ENCODE data around the gene ASTN2. TPM values are rescaled to one million over a fixed set of nuclear protein-coding genes. Genes with fewer than 3 reads are reported as not detected.

Gene ASTN2
- total RNA-seq, 2 donors from 2014 or later: 3.7 to 4.8 TPM

DNA sequence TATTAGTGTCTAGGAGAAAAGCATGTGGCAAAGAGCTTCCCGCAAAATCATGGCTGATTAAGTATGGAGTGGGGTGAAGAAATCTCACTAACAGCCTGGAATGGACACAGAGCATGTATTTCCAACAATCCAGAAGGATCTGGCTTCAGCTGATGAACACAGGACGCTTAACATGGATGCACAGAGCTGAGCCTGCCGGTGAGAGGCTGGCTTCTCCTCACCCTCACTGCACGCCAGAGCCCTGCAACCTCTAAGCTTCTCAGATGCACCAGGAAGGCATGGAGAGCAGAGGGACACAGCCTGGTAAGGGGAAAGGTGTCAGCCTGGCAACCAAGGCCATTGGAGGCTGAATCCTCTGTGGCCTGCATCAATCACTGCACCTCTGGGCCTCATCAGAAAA is 429.3 kb downstream of the ASTN2 start:
- H3K4me1 Mint-ChIP-seq: no peaks in the 10 kb centered on the region
- H3K9me3 ChIP-seq (ENCODE audit: control insufficient read depth, low read length, poor library complexity, severe bottlenecking): no peaks in the 10 kb centered on the region
- ATAC-seq (no peak), DNase-seq (no peak)
- no peak overlapping the region for H3K4me3 Mint-ChIP-seq
- no peaks in the 10 kb centered on the region for H3K36me3 Mint-ChIP-seq (ENCODE audit: low read depth)
- no peaks in the 10 kb centered on the region for H3K27me3 Mint-ChIP-seq
- no peak overlapping the region for H3K27ac Mint-ChIP-seq

GRCh38 chr9:116984111-116984510 is 430.7 kb downstream of the ASTN2 start:
- DNase-seq (no peak), ATAC-seq (no peak)
- Mint-ChIP-seq H3K27ac (no peak overlapping the region), H3K27me3 (no peaks in the 10 kb centered on the region), H3K36me3 (ENCODE audit: low read depth) (no peaks in the 10 kb centered on the region), H3K4me3 (no peak overlapping the region), H3K4me1 (no peaks in the 10 kb centered on the region)
- no peaks in the 10 kb centered on the region for H3K9me3 ChIP-seq (ENCODE audit: control insufficient read depth, low read length, poor library complexity, severe bottlenecking)

- Mint-ChIP-seq H3K36me3 (ENCODE audit: low read depth) (no peaks in the 10 kb centered on the region), H3K4me1 (no peaks in the 10 kb centered on the region), H3K4me3 (no peak overlapping the region), H3K27me3 (no peaks in the 10 kb centered on the region), H3K27ac (no peak overlapping the region)
- no peaks in the 10 kb centered on the region for H3K9me3 ChIP-seq (ENCODE audit: control insufficient read depth, low read length, poor library complexity, severe bottlenecking)
- ATAC-seq (no peak), DNase-seq (no peak)
Measured at GRCh38 chr9:116980582-116981120, 434.2 kb downstream of the ASTN2 start.

- no peak overlapping the region for H3K27ac Mint-ChIP-seq
- ATAC-seq: no peak
Measured at GRCh38 chr9:116979456-116979855, 435.4 kb downstream of the ASTN2 start.

DNA sequence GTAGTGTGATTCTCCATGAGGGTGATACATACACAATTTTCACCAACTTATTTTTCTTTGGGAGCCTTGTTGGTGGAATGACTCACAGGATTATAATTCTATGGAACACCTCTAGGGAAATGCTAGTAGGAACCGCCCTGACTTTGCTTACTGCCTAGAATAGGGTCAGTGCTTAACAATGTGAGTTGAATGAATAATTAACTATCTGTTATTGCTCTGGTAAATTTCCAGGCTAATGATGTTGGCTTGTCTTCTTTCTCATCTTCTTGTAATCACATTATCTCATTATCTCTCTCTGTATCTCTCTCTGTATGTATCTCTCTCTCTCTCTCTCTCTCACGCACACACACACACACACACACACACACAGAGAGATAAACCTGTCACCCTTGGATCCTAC is 436.7 kb downstream of the ASTN2 start:
- ATAC-seq (no peak), DNase-seq (no peak)
- Mint-ChIP-seq H3K27me3 (no peaks in the 10 kb centered on the region), H3K4me1 (no peaks in the 10 kb centered on the region), H3K27ac (no peak overlapping the region), H3K4me3 (no peak overlapping the region), H3K36me3 (ENCODE audit: low read depth) (no peaks in the 10 kb centered on the region)
- H3K9me3 ChIP-seq (ENCODE audit: control insufficient read depth, low read length, poor library complexity, severe bottlenecking): no peaks in the 10 kb centered on the region

More at GRCh38 chr9:116979456-116979855, 435.4 kb downstream of the ASTN2 start:
- Mint-ChIP-seq H3K4me1 (no peaks in the 10 kb centered on the region), H3K4me3 (no peak overlapping the region), H3K36me3 (ENCODE audit: low read depth) (no peaks in the 10 kb centered on the region), H3K27me3 (no peaks in the 10 kb centered on the region)
- no peak for DNase-seq
- H3K9me3 ChIP-seq (ENCODE audit: control insufficient read depth, low read length, poor library complexity, severe bottlenecking): no peaks in the 10 kb centered on the region

DNA sequence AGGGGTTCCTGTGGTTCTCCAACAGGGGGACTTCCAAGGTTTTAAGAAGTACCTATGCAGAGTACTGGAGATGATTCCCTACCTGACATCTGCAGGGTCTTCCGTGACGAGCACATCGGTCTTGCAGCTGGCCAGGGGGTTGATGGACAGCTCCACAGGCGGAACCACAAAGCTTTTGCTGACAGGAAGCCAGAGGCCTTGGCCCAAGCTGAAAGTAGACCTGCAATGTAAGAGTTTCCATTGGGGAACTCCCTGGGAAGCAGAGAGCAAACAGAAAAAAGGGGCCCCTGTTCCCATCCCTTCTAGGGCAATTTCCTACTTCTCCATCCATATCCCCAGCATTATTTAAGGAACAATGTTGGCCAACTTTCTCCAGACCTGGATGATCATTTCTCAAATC is 439.7 kb downstream of the ASTN2 start:
- DNase-seq: no peak

GRCh38 chr9:116966199-116966598 is 448.7 kb downstream of the ASTN2 start:
- no peak for ATAC-seq
- no peaks in the 10 kb centered on the region for H3K36me3 Mint-ChIP-seq (ENCODE audit: low read depth)
- no peak overlapping the region for H3K27ac Mint-ChIP-seq

More for the DNA sequence above, 439.7 kb downstream of the ASTN2 start:
- Mint-ChIP-seq H3K27ac (no peak overlapping the region), H3K36me3 (ENCODE audit: low read depth) (no peaks in the 10 kb centered on the region), H3K4me1 (no peaks in the 10 kb centered on the region), H3K27me3 (no peaks in the 10 kb centered on the region), H3K4me3 (no peak overlapping the region)
- no peaks in the 10 kb centered on the region for H3K9me3 ChIP-seq (ENCODE audit: control insufficient read depth, low read length, poor library complexity, severe bottlenecking)
- no peak for ATAC-seq

GRCh38 chr9:116964258-116964657 is 450.6 kb downstream of the ASTN2 start:
- no peak overlapping the region for H3K27ac Mint-ChIP-seq
- ATAC-seq: no peak
- no peaks in the 10 kb centered on the region for H3K27me3 Mint-ChIP-seq

More at GRCh38 chr9:116966199-116966598, 448.7 kb downstream of the ASTN2 start:
- Mint-ChIP-seq H3K4me3 (no peak overlapping the region), H3K27me3 (no peaks in the 10 kb centered on the region), H3K4me1 (no peaks in the 10 kb centered on the region)
- DNase-seq: no peak
- no peaks in the 10 kb centered on the region for H3K9me3 ChIP-seq (ENCODE audit: control insufficient read depth, low read length, poor library complexity, severe bottlenecking)

GRCh38 chr9:116959809-116960208 is 455.0 kb downstream of the ASTN2 start:
- no peak for ATAC-seq
- no peaks in the 10 kb centered on the region for H3K4me1 Mint-ChIP-seq
- H3K36me3 Mint-ChIP-seq (ENCODE audit: low read depth): no peaks in the 10 kb centered on the region
- H3K4me3 Mint-ChIP-seq: no peak overlapping the region
- H3K9me3 ChIP-seq (ENCODE audit: control insufficient read depth, low read length, poor library complexity, severe bottlenecking): no peaks in the 10 kb centered on the region
- no peak overlapping the region for H3K27ac Mint-ChIP-seq
- no peaks in the 10 kb centered on the region for H3K27me3 Mint-ChIP-seq
- no peak for DNase-seq

More at GRCh38 chr9:116964258-116964657, 450.6 kb downstream of the ASTN2 start:
- H3K4me1 Mint-ChIP-seq: no peaks in the 10 kb centered on the region
- no peak for DNase-seq
- H3K4me3 Mint-ChIP-seq: no peak overlapping the region
- H3K9me3 ChIP-seq (ENCODE audit: control insufficient read depth, low read length, poor library complexity, severe bottlenecking): no peaks in the 10 kb centered on the region
- no peaks in the 10 kb centered on the region for H3K36me3 Mint-ChIP-seq (ENCODE audit: low read depth)

- no peak for DNase-seq
- Mint-ChIP-seq H3K36me3 (ENCODE audit: low read depth) (no peaks in the 10 kb centered on the region), H3K4me1 (no peaks in the 10 kb centered on the region), H3K27ac (no peak overlapping the region), H3K27me3 (no peaks in the 10 kb centered on the region), H3K4me3 (no peak overlapping the region)
- no peaks in the 10 kb centered on the region for H3K9me3 ChIP-seq (ENCODE audit: control insufficient read depth, low read length, poor library complexity, severe bottlenecking)
- no peak for ATAC-seq
Measured at GRCh38 chr9:116958881-116959280, 456.0 kb downstream of the ASTN2 start.

GRCh38 chr9:116954731-116955130 is 460.1 kb downstream of the ASTN2 start:
- H3K9me3 ChIP-seq (ENCODE audit: control insufficient read depth, low read length, poor library complexity, severe bottlenecking): no peaks in the 10 kb centered on the region
- H3K36me3 Mint-ChIP-seq (ENCODE audit: low read depth): no peaks in the 10 kb centered on the region
- H3K4me1 Mint-ChIP-seq: no peaks in the 10 kb centered on the region
- no peaks in the 10 kb centered on the region for H3K27me3 Mint-ChIP-seq
- no peak overlapping the region for H3K27ac Mint-ChIP-seq
- DNase-seq (no peak), ATAC-seq (no peak)
- no peak overlapping the region for H3K4me3 Mint-ChIP-seq

GRCh38 chr9:116953271-116953670 is 461.6 kb downstream of the ASTN2 start:
- Mint-ChIP-seq H3K4me3 (no peak overlapping the region), H3K36me3 (ENCODE audit: low read depth) (no peaks in the 10 kb centered on the region), H3K4me1 (no peaks in the 10 kb centered on the region), H3K27ac (no peak overlapping the region), H3K27me3 (no peaks in the 10 kb centered on the region)
- H3K9me3 ChIP-seq (ENCODE audit: control insufficient read depth, low read length, poor library complexity, severe bottlenecking): no peaks in the 10 kb centered on the region
- no peak for DNase-seq
- no peak for ATAC-seq

GRCh38 chr9:116952436-116952810 is 462.4 kb downstream of the ASTN2 start:
- no peaks in the 10 kb centered on the region for H3K36me3 Mint-ChIP-seq (ENCODE audit: low read depth)
- no peak overlapping the region for H3K4me3 Mint-ChIP-seq
- H3K9me3 ChIP-seq (ENCODE audit: control insufficient read depth, low read length, poor library complexity, severe bottlenecking): no peaks in the 10 kb centered on the region
- H3K27me3 Mint-ChIP-seq: no peaks in the 10 kb centered on the region
- ATAC-seq (no peak), DNase-seq (no peak)
- no peak overlapping the region for H3K27ac Mint-ChIP-seq
- no peaks in the 10 kb centered on the region for H3K4me1 Mint-ChIP-seq

DNA sequence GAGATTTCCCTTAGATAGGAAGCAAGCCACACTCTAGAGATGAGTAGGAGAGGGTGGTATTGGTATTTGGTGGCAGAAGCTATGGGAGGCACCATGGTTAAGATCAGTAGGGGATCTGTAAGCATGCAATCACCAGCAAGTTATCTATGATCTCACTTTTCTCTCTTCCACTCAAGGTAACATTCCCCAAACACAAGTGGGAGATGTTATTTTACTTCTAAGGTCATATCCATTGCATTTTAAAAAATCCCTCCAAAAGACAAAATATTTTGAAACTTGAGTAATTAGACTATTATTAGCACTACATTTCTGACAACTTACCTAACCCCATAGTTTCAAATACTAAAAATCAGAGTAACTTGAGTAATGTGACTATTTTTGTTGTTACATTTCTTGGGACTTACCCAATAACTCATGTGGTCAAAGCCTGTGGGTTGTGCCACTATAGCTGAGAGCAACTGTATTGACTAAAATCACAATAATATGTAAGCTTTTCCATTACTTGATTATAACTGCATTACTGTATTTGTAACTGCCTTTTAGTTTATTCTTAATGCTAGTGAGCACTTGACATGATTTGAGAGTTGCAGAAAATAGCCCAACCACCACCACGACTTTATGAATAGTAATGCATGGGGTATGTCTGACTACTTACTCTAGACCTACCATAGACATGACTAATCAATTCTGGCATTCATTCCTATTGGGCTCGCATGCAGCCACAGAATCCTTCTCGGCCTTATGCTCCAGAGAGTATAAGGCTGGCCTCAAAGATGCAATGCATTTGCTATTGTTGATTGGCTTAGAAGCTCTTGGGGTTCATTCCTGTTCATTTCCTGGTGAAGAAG is 463.0 kb downstream of the ASTN2 start:
- H3K27ac Mint-ChIP-seq: no peak overlapping the region

More for the DNA sequence above, 463.0 kb downstream of the ASTN2 start:
- Mint-ChIP-seq H3K36me3 (ENCODE audit: low read depth) (no peaks in the 10 kb centered on the region), H3K27me3 (no peaks in the 10 kb centered on the region), H3K4me1 (no peaks in the 10 kb centered on the region), H3K4me3 (no peak overlapping the region)
- DNase-seq (no peak), ATAC-seq (no peak)
- H3K9me3 ChIP-seq (ENCODE audit: control insufficient read depth, low read length, poor library complexity, severe bottlenecking): no peaks in the 10 kb centered on the region
